Measurements from ENCODE around the gene PAFAH2.

DNA sequence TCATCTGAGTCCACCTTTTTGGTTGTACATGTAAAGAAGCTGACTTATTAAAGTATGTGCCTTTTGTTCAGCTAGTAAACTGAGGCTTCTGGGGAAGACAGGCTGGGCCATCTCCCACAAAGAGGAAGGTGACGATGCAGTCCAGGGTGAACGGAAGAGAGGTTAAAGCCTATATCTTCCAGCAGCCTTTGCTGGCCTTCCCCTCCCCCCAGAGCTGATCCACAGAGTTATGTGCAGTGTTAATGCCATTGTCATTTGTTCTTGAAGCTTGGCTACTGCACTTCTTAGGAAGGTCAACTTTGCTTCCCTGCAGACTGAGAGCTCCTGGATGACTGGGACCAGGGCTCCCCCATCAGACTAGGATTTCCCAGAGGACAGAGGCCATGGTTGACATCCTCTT lies 45.9 kb upstream of the PAFAH2 start:
- TF ChIP-seq, protein P1, sequence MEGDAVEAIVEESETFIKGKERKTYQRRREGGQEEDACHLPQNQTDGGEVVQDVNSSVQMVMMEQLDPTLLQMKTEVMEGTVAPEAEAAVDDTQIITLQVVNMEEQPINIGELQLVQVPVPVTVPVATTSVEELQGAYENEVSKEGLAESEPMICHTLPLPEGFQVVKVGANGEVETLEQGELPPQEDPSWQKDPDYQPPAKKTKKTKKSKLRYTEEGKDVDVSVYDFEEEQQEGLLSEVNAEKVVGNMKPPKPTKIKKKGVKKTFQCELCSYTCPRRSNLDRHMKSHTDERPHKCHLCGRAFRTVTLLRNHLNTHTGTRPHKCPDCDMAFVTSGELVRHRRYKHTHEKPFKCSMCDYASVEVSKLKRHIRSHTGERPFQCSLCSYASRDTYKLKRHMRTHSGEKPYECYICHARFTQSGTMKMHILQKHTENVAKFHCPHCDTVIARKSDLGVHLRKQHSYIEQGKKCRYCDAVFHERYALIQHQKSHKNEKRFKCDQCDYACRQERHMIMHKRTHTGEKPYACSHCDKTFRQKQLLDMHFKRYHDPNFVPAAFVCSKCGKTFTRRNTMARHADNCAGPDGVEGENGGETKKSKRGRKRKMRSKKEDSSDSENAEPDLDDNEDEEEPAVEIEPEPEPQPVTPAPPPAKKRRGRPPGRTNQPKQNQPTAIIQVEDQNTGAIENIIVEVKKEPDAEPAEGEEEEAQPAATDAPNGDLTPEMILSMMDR (IDR thresholded peaks at IDR 0.05; ENCODE audit: low read length) = no peak
- no peak for TF ChIP-seq EZH2 (optimal IDR thresholded peaks at IDR 0.05; ENCODE audit: low read depth, low read length)
